Choroid plexus epithelial cell (primary cell): ENCODE data around the gene SSBP2.

Experiments used
- DNase-seq: peaks from one replicate; pipeline ENCODE4 v3.0.0-alpha.2; 2010; ENCODE audit warnings: low read depth
- H3K4me3 ChIP-seq: 2 replicates; pipeline ENCODE4 v1.5.1; 2011; ENCODE audit warnings: low read depth, mild to moderate bottlenecking, control low read depth, low read length, moderate library complexity
- TF ChIP-seq, protein P1 (sequence below): conservative IDR thresholded peaks from 2 replicates; pipeline ENCODE4 v1.5.1; 2011; ENCODE audit warnings: low read depth, mild to moderate bottlenecking, control low read depth, inconsistent platforms, low read length, moderate library complexity

Gene SSBP2

DNA sequence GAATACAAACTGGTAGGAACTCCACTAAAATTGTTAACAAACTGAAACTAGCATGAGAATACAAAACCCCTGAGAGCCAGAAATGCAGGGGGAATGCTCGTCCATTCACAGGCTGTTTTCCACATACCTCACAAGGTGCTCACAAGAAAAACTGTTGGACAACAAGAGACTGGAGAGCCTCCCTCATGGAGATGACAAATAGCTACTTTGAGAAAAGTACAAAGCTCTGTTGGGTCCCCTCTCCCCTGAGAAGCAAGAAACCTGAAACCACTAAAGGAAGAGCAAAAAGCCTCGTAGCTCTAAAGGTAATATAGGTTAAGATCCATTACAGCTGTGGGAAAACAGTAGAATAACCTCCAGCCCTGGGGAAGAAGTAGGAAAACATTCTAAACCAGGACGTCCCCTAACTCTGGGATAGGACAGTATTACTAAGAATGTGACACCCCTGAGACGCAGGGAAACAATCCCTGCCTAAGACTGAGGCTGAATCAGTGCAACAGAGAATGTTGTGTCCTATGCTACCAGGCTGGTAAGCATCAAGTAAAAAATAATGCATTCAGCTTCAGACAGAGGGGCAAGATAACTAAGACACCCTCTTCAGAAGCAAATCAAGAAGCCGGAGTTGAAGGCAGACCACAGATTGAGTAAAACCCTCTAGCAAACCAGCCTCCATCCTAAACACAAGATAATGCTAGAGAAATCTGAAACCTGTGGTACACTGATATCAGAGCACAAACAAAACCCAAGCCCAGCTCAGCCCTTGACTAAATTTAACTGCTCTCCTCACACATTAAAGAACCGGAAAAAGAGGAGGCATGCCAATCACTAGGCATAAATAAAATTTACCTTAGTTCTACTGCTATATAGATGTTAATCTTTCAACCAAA, 160.2 kb downstream of the SSBP2 start:
- no peak overlapping the region for H3K4me3 ChIP-seq
- peak; percentile 41 for DNase-seq
- TF ChIP-seq, protein P1, sequence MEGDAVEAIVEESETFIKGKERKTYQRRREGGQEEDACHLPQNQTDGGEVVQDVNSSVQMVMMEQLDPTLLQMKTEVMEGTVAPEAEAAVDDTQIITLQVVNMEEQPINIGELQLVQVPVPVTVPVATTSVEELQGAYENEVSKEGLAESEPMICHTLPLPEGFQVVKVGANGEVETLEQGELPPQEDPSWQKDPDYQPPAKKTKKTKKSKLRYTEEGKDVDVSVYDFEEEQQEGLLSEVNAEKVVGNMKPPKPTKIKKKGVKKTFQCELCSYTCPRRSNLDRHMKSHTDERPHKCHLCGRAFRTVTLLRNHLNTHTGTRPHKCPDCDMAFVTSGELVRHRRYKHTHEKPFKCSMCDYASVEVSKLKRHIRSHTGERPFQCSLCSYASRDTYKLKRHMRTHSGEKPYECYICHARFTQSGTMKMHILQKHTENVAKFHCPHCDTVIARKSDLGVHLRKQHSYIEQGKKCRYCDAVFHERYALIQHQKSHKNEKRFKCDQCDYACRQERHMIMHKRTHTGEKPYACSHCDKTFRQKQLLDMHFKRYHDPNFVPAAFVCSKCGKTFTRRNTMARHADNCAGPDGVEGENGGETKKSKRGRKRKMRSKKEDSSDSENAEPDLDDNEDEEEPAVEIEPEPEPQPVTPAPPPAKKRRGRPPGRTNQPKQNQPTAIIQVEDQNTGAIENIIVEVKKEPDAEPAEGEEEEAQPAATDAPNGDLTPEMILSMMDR = no peak

DNA sequence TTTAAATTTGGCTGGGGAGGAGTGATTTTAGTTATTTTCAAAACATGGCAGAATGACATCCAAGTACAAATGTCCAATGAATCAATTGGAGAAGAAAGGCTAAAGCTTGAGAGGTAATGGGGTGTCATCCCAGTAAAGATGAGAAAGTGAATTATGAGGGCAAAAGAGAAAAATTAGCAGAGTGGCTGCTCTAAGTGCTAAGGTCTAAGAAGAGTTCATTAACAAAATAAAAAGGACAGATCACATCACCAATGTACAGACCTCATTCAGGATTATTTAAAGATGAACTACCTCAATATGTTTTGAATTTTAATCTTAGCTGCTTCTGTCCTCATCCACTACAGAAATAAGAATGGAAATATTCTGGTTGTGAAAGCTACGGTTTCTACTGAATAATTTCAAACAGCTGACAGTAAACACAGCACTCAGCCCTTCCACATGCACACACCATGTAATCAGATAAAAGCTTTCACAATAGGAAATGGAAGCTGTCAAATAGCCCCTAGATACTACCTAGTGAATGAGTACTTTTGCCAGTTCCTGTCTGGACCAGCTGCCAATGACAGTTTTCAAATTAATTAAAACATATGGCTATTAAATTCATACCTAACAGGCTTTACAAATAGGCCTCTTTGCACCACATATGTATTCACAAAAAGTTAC, 171.5 kb downstream of the SSBP2 start:
- no peak overlapping the region for H3K4me3 ChIP-seq
- DNase-seq = peak; percentile 65
- TF ChIP-seq, protein P1 = no peak

DNA sequence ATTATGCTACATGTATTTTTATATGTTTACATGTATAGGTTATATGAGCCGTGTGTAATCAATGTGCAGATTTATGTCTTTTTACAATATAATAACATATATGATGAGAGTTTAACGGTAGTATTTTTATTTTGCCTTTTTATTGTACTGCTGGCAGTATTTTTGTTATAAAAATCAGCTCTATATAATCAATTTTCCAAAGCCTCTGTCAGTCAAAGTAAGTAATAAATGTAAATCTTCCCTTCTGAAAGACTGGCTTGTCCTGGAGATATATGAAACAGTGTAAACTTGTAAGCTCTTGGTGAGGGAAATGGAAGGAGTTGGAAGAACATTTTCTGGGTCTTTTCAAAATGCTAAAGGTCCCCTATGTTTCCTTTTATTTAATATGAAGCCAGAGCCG, 173.8 kb downstream of the SSBP2 start:
- H3K4me3 ChIP-seq = no peak overlapping the region
- DNase-seq = no peak
- TF ChIP-seq, protein P1 = no peak

DNA sequence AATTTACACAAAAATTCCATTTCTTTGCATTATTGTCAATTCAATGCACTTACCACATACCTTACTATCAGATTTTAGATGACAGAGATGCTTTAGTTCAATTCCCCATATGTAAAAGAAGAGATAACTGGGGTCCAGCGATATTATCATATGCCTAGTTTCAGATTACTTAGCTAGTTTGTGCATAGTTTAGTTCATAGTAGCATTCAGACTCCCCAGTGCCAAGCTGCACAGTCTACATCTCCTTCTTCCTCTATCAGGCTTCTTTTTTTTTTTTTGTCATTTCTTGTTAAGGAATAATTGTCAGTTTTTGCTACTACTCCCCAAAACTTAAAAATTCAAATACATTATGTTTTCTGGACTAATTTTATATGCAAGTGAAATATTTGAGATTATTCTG, 175.0 kb downstream of the SSBP2 start:
- DNase-seq = no peak
- TF ChIP-seq, protein P1 = no peak
- H3K4me3 ChIP-seq = no peak overlapping the region

DNA sequence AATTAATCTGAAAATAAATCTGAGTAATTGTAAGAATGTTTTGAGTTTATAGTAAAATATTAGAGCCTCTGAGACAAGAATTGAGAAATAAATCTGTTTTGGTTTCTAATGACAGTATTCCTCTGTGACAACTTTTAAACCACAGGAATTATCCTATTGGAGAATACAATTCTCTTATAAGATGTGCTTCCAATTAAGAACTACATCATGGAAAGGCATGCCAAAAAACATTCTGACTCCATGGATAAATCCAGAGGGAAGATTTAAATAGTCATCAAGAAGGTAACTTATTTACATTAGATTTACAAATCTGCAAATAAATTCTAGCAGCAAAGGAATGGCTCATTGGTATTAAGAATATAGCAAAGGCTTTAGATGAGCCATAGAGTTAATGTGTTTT, 178.7 kb downstream of the SSBP2 start:
- TF ChIP-seq, protein P1 = no peak
- no peak overlapping the region for H3K4me3 ChIP-seq
- no peak for DNase-seq

DNA sequence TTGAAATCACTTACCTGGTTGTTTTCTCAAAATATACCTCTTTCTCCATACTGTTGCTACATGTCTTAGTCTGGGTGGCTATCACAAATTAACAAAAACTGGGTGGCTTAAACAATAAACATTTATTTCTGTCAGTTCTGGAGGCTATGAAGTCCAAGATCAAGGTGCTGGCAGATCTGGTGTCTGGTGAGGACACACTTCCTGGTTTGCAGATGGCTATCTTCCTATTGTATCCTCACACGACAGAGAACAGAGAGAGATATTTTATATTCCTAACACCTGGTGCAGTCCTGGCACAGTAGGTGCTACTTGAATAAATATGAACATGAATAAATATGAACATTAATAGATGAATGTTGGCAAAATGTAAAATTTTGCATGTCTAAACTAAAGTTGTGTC, 192.7 kb downstream of the SSBP2 start:
- DNase-seq = no peak
- H3K4me3 ChIP-seq = no peak overlapping the region
- TF ChIP-seq, protein P1 = no peak
